ENCODE data around the gene CENPB. TPM values are rescaled to one million over a fixed set of nuclear protein-coding genes. Genes with fewer than 3 reads are reported as not detected.
A peak's percentile ranks its signal among the peaks of the same experiment; 100 is the strongest.

Gene CENPB
- total and polyA plus RNA-seq, 7 donors: 52.7 to 99.9 (median 73.4) TPM

DNA sequence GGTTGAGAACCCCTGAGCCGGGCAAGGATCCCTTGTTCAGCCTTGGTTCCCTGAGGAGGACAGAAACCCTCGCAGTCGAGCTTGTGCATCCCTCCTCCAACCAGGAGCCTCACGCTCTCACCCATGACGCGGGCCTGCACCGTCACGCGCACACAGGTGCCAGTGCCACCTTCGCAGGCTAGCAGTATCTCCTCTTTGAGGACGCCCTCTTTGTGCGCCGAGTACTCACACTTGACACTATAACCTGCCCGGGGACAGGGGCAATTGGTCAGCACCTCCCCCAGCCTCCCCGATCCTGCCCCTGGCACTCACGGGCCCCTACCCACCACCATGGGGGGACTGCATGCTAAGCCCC, 32.3 kb downstream of the CENPB start:
- Histone ChIP-seq H3K4me3 (no peak overlapping the region), H3K36me3 (peaks cover 0 to 76% (median 27%) of the 10 kb centered on the region in 4 donors), H3K9me3 (no peaks in the 10 kb centered on the region), H3K27me3 (peaks cover 0 to 8% (median 0%) of the 10 kb centered on the region in 3 donors), H3K27ac (no peak overlapping the region), H3K4me1 (peaks cover 0 to 24% (median 8%) of the 10 kb centered on the region in 4 donors)
- WGBS, 2 donors: 94 to 95% methylated on average over 16 of the region's 16 CpGs
- TF ChIP-seq EP300 (IDR thresholded peaks at IDR 0.05) (no peak), CTCF (IDR thresholded peaks at IDR 0.05) (no peak), POLR2A (IDR thresholded peaks at IDR 0.05) (no peak)
- peak; percentile 65 for DNase-seq
- intact Hi-C loops (cut with DNase I): loop anchor here (10.0 kb wide), 1 partner anchor 331 kb away; no protein-coding TSS in a partner anchor

DNA sequence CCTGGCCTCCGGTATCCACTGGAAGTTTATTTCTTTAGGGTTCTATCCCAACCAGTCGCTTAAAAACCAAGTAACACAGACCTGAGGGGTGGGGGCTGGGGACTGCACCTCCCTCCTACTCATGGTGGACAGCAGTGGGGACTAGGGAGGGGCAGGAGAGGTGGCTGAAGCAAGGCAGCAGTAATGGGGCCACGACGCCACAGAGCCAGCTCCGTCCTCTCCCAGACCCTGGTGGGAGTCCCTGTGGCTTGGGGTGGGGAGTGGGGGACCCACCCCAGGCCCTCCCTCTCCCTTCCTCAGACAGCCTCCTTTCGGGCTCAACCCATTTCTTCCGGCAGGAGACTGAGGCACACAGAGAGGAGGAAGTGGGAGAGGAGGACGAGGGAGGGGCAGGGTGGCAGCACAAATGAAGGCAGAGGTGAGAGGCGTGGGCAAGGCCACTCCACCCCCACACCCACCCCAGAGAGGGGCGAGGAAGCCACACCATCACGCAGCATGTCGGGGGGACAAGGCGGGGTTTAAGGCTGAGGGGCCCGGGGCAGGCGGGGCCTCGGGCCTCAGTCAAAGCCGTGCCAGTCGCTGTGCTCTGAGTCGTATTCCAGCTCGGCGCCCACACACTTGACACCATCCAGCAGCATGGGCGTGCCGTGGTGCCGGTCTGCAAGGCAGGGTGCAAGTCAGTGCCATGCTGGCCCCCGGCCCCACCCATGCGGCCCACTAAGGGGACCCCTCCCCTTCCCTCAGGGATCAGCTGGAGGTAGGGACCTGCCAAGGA, 32.9 kb downstream of the CENPB start:
- 89 to 90% methylated on average over 26 of the region's 26 CpGs for WGBS, 2 donors
- Histone ChIP-seq H3K4me3 (no peak overlapping the region), H3K36me3 (peaks cover 0 to 74% (median 24%) of the 10 kb centered on the region in 4 donors), H3K27ac (peak overlapping the region in 2 of 4 donors; percentile 21 to 48), H3K4me1 (peaks cover 0 to 21% (median 8%) of the 10 kb centered on the region in 4 donors), H3K9me3 (no peaks in the 10 kb centered on the region), H3K27me3 (peaks cover 0 to 11% (median 0%) of the 10 kb centered on the region in 3 donors)
- intact Hi-C loops (cut with DNase I): loop anchor here (1.0 to 10.0 kb wide), 3 partner anchors 28 to 331 kb away; partner anchors contain the start of genes AP5S1 and SPEF1
- DNase-seq: peak; percentile 68
- TF ChIP-seq EP300 (IDR thresholded peaks at IDR 0.05) (no peak), CTCF (IDR thresholded peaks at IDR 0.05) (no peak), POLR2A (IDR thresholded peaks at IDR 0.05) (no peak), POLR2AphosphoS5 (IDR thresholded peaks at IDR 0.05) (no peak)

DNA sequence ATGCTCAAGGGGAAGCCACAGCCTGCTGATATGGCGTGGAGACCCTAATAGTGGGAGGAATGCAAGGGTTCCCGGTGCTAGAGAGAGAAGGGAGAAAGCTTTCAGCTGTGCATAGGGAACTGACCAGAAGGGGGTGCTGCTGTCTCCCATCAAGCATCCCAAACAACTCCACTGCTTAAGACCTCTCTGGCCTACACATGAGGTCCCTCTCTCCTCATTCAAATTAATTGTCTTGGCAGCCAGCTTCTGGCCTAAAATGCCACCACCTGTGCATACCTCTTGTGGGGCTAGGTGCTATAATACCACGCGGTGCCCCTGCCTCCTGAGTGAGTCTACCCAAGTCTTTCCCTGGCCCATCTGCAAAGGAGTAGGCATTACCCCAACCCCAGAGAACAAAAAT, 33.4 kb downstream of the CENPB start:
- TF ChIP-seq EP300 (IDR thresholded peaks at IDR 0.05): no peak
- no peak for TF ChIP-seq POLR2A (IDR thresholded peaks at IDR 0.05)
- peak; percentile 55 to 79 (median 74) for TF ChIP-seq CTCF (IDR thresholded peaks at IDR 0.05)
- no peak for TF ChIP-seq POLR2AphosphoS5 (IDR thresholded peaks at IDR 0.05)
- Histone ChIP-seq H3K4me3 (no peak overlapping the region), H3K36me3 (peaks cover 0 to 68% (median 18%) of the 10 kb centered on the region in 4 donors), H3K4me1 (peaks cover 0 to 21% (median 8%) of the 10 kb centered on the region in 4 donors), H3K27me3 (peaks cover 0 to 11% (median 0%) of the 10 kb centered on the region in 3 donors), H3K27ac (peak overlapping the region in 2 of 4 donors; percentile 21 to 48), H3K9me3 (no peaks in the 10 kb centered on the region)
- peak; percentile 85 for DNase-seq
- intact Hi-C loops (cut with DNase I): loop anchor here (1.0 to 10.0 kb wide), 3 partner anchors 28 to 332 kb away; partner anchors contain the start of genes AP5S1 and SPEF1
- WGBS, 2 donors: 46% methylated on average over 4 of the region's 4 CpGs

DNA sequence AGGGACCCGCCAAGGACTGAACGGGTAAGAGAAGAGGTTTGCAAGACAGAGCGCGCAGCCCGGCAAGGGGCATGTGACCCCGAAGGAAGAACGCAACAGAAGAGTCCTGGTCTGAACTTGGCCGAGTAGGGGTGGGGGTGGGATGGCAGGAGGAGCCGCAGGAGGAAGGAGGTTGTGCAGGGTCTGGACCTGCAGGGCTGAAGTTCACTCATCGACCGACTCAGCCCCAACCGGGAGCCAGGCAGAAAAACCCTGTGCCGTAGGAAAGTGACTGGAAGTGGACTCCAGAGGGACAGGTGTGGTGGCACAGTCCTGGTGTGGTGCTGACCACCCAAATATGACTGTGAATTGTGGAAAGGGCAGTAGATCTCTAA, 34.2 kb downstream of the CENPB start:
- DNase-seq: no peak
- H3K36me3 ChIP-seq: peaks cover 0 to 61% (median 16%) of the 10 kb centered on the region in 4 donors
- H3K27ac ChIP-seq: peak overlapping the region; percentile 9 to 48 (median 29)
- no peaks in the 10 kb centered on the region for H3K9me3 ChIP-seq
- no peak for TF ChIP-seq EP300 (IDR thresholded peaks at IDR 0.05)
- no peak for TF ChIP-seq CTCF (IDR thresholded peaks at IDR 0.05)
- WGBS, 2 donors: 17 to 41% methylated on average over 13 of the region's 13 CpGs
- peaks cover 0 to 11% (median 0%) of the 10 kb centered on the region in 3 donors for H3K27me3 ChIP-seq
- intact Hi-C loops (cut with DNase I): loop anchor here (2.0 to 10.0 kb wide), 2 partner anchors 68 to 332 kb away; partner anchors contain the start of gene AP5S1
- H3K4me1 ChIP-seq: peaks cover 0 to 21% (median 8%) of the 10 kb centered on the region in 4 donors
- H3K4me3 ChIP-seq: peak overlapping the region in 3 of 4 donors; percentile 35 to 44 (median 40)
